HepG2 (cell line): ENCODE data around the gene ALKBH5. TPM values are rescaled to one million over a fixed set of nuclear protein-coding genes. Genes with fewer than 3 reads are reported as not detected.

ENCODE experiments used
- ATAC-seq: fragments of 200-7000 bp; cut with Tn5 transposase; 3 replicates; pipeline ENCODE4 v1.9.1; 2020; ENCODE audit warnings: mild to moderate bottlenecking, moderate library complexity
- BruUV-seq: library from RNA; stranded (reverse); fragments of 400-500 nt; replicated peaks from 2 replicates; lab custom pipeline; 2021; lab: Mats Ljungman, UMichigan
- CTCF ChIA-PET: fragments of 300-600 bp; formaldehyde crosslinking; extraction: SDS; loops from one replicate; lab custom pipeline; 2021; ENCODE audit warnings: low total read pairs, inconsistent platforms, low intra/inter-chr PET ratio; lab: Yijun Ruan, JAX
- POLR2A ChIA-PET: fragments of 350-600 bp; sonication (Branson Sonifier 250); formaldehyde crosslinking; loops from one replicate; lab custom pipeline; 2020; ENCODE audit warnings: antibody characterized with exemption, inconsistent platforms; lab: Yijun Ruan, JAX
- DNase-seq: peaks from one replicate; pipeline ENCODE4 v3.0.0-alpha.2; 2015; ENCODE audit warnings: low spot score
- FAIRE-seq: peaks from 3 replicates; lab custom pipeline; 2011; peaks lifted over from hg19 to GRCh38; lab: Jason Lieb, UNC
- H2AFZ ChIP-seq: one replicate; pipeline ENCODE4 v1.6.1; 2011; ENCODE audit warnings: low read length, inconsistent platforms
- H3K27ac ChIP-seq: fragments of 300-600 bp; 3 replicates; pipeline ENCODE4 v1.8.0; 2011; ENCODE audit warnings: mixed run types, mild to moderate bottlenecking, mixed read lengths, low read length, inconsistent platforms; ENCODE audit not compliant: insufficient read depth; ENCODE audit errors: extremely low read length
- H3K27me3 ChIP-seq, 2 experiments: fragments of 200-600 bp in 1 of 2; 2 replicates in 1 of 2; 3 replicates in 1 of 2; pipeline versions ENCODE4 v1.6.0 to v1.8.0; 2011; ENCODE audit warnings: low read length in 2 of 2, mild to moderate bottlenecking in 2 of 2, moderate library complexity in 2 of 2, inconsistent platforms in 1 of 2; ENCODE audit not compliant: insufficient read depth in 2 of 2, control insufficient read depth in 1 of 2
- H3K36me3 ChIP-seq, 2 experiments: fragments of 200-600 bp in 1 of 2; replicated peaks in 1 of 2; 2 replicates in 1 of 2; 3 replicates in 1 of 2; pipeline versions ENCODE4 v1.5.1 to v1.8.0; 2011; ENCODE audit warnings: low read length in 2 of 2, inconsistent platforms in 1 of 2; ENCODE audit not compliant: insufficient read depth in 2 of 2, control insufficient read depth in 1 of 2
- H3K4me1 ChIP-seq: 2 replicates; pipeline ENCODE4 v1.5.1; 2012; ENCODE audit warnings: low read length, inconsistent platforms; ENCODE audit not compliant: insufficient read depth
- H3K4me2 ChIP-seq: 2 replicates; pipeline ENCODE4 v1.6.0; 2011; ENCODE audit warnings: low read depth, low read length, inconsistent platforms
- H3K4me3 ChIP-seq, 3 experiments: fragments of 200-600 bp in 1 of 3; sonication (generic), shearing (Covaris generic) in 1 of 3; replicated peaks in 1 of 3; 2 replicates each; pipeline ENCODE4 v1.5.1; 2011 to 2016; ENCODE audit warnings: low read length in 3 of 3, inconsistent platforms in 2 of 3, low read depth in 2 of 3, mild to moderate bottlenecking in 2 of 3, control low read depth in 1 of 3, mixed read lengths in 1 of 3; ENCODE audit not compliant: insufficient read depth in 1 of 3
- H3K79me2 ChIP-seq: one replicate; pipeline ENCODE4 v1.6.1; 2011; ENCODE audit warnings: low read length, inconsistent platforms; ENCODE audit not compliant: insufficient read depth
- H3K9ac ChIP-seq: 2 replicates; pipeline ENCODE4 v1.6.0; 2011; ENCODE audit warnings: mild to moderate bottlenecking, low read depth, low read length, inconsistent platforms; ENCODE audit not compliant: insufficient read depth
- H3K9me3 ChIP-seq: 2 replicates; pipeline ENCODE4 v1.5.1; 2012; ENCODE audit warnings: mild to moderate bottlenecking, low read length
- H4K20me1 ChIP-seq: 2 replicates; pipeline ENCODE4 v1.6.0; 2011; ENCODE audit warnings: inconsistent platforms, mild to moderate bottlenecking, low read length, moderate library complexity; ENCODE audit not compliant: insufficient read depth
- DMAP1 ChIP-seq: IDR thresholded peaks from 2 replicates; pipeline ENCODE4 v1.6.1; 2016
- FOSL2 ChIP-seq: sonication (generic); formaldehyde crosslinking; IDR thresholded peaks from 2 replicates; pipeline ENCODE4 v1.4.0; 2020; ENCODE audit warnings: missing genetic modification reagents
- HOXA9 ChIP-seq: sonication (generic); formaldehyde crosslinking; IDR thresholded peaks from 2 replicates; pipeline ENCODE4 v1.8.1; 2022; ENCODE audit warnings: missing genetic modification reagents, mild to moderate bottlenecking, moderate library complexity, borderline replicate concordance
- SMAD1 ChIP-seq: sonication (generic); formaldehyde crosslinking; IDR thresholded peaks from 2 replicates; pipeline ENCODE4 v1.4.0; 2020; ENCODE audit warnings: missing genetic modification reagents, low read depth, mild to moderate bottlenecking, borderline replicate concordance
- ZKSCAN5 ChIP-seq: sonication (generic); formaldehyde crosslinking; IDR thresholded peaks from 2 replicates; pipeline ENCODE4 v1.5.1; 2020; ENCODE audit warnings: mild to moderate bottlenecking, missing genetic modification reagents
- ZNF225 ChIP-seq: sonication (generic); formaldehyde crosslinking; IDR thresholded peaks from 2 replicates; pipeline ENCODE4 v1.4.0; 2020; ENCODE audit warnings: mild to moderate bottlenecking, missing genetic modification reagents
- ZNF282 ChIP-seq: fragments of 450-650 bp; IDR thresholded peaks from 2 replicates; pipeline ENCODE4 v1.6.1; 2018; ENCODE audit not compliant: partially characterized antibody
- ZNF292 ChIP-seq: sonication (generic); formaldehyde crosslinking; IDR thresholded peaks from 2 replicates; pipeline ENCODE4 v1.8.1; 2022; ENCODE audit warnings: mild to moderate bottlenecking, low read depth, missing genetic modification reagents, borderline replicate concordance
- ZNF816 ChIP-seq: sonication (generic); formaldehyde crosslinking; IDR thresholded peaks from 2 replicates; pipeline ENCODE4 v1.8.0; 2022; ENCODE audit warnings: missing genetic modification reagents, mild to moderate bottlenecking, borderline replicate concordance
- WGBS: methylation state at CpG from one replicate; pipeline ENCODE4 v1.1.6; 2017; ENCODE audit warnings: low lambda C conversion rate; 5-methylcytosine and 5-hydroxymethylcytosine counted together
- in situ Hi-C: cut with HindIII; loops from 2 replicates; pipeline ENCODE4 v1.10.0; 2017; ENCODE audit warnings: low pct_unique_long_range_greater_than_20kb; ENCODE audit not compliant: extremely low pct_ligation_motif_present
- intact Hi-C: fragments of 100-400 bp; cut with micrococcal nuclease; formaldehyde crosslinking; loops from one replicate; pipeline ENCODE4 v1.10.0; 2022; ENCODE audit not compliant: unreplicated experiment
- polyA plus RNA-seq, 8 experiments: library from polyadenylated mRNA; depleted of rRNA in 3 of 8; stranded (reverse) in 7 of 8; unstranded in 1 of 8; fragments of >200 nt; fragmentation: Illumina TruSeq in 4 of 8; extraction: Trizol in 4 of 8; gene quantifications; 2 replicates each; pipeline versions ENCODE4 v1.2.1 to v1.2.3, GENCODE V29; 2011 to 2016; ENCODE audit warnings: low read depth in 4 of 8, missing spikeins in 1 of 8, mixed read lengths in 1 of 8; ENCODE audit not compliant: insufficient read depth in 1 of 8
- total RNA-seq, 5 experiments: library from RNA; depleted of rRNA; stranded (reverse); fragments of >200 nt; fragmentation: Illumina TruSeq; extraction: Trizol; gene quantifications; 2 replicates each; pipeline ENCODE4 v1.2.3, GENCODE V29; 2016; ENCODE audit warnings: low read depth in 1 of 5
- TF ChIP-seq, protein P1 (sequence below): sonication (generic); formaldehyde crosslinking; IDR thresholded peaks from 2 replicates; pipeline ENCODE4 v1.8.1; 2023; ENCODE audit warnings: mild to moderate bottlenecking, missing genetic modification reagents, borderline replicate concordance
- TF ChIP-seq, protein P2 (sequence below): sonication (generic); formaldehyde crosslinking; IDR thresholded peaks from 2 replicates; pipeline ENCODE4 v1.4.0; 2020; ENCODE audit warnings: missing genetic modification reagents, borderline replicate concordance
- TF ChIP-seq, protein P3 (sequence below): sonication (generic); formaldehyde crosslinking; IDR thresholded peaks from 2 replicates; pipeline ENCODE4 v1.4.0; 2020; ENCODE audit warnings: missing genetic modification reagents
- TF ChIP-seq, protein P4 (sequence below): sonication (generic); formaldehyde crosslinking; IDR thresholded peaks from 2 replicates; pipeline ENCODE4 v1.5.0; 2020; ENCODE audit warnings: missing genetic modification reagents, mild to moderate bottlenecking, borderline replicate concordance
- TF ChIP-seq, protein P5 (sequence below): sonication (generic); formaldehyde crosslinking; IDR thresholded peaks from 2 replicates; pipeline ENCODE4 v1.4.0; 2020; ENCODE audit warnings: mild to moderate bottlenecking, missing genetic modification reagents
- TF ChIP-seq, protein P6 (sequence below): sonication (generic); IDR thresholded peaks from 2 replicates; pipeline ENCODE4 v1.6.1; 2016; ENCODE audit warnings: low read depth, borderline replicate concordance

ALKBH5 gene
- total and polyA plus RNA-seq, 2 of the 13 experiments (the other 11 are each of a cell fraction or from before 2014, with no cell fraction given), result 68.9 to 76.9 TPM

DNA sequence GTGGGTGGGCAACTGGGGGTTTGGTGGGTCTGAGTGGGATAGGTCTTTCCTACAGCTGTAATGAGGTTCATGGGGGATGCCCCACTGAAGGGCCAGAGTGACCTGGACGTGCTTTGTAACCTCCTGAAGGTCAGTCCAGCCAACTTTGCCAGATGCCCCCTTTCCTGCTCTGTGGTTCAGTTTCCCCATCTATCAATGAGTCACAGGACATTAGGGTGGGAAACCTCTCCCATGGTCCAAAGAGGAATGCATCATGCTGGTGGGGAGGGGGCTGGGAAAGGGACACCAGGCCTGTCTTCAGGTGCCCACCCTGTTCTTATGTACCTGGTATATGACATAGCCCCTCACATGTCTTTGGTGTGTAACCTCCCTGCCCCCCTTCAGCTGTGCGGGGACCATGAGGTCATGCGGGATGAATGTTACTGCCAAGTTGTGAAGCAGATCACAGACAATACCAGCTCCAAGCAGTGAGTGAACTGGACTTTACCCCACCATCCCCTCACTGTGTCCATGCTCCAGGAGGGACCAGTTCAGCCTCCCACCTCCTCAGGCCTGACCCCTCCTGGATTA is 24.0 kb upstream of the ALKBH5 start:
- ATAC-seq, result peak; percentile 23; the same call in 1 of the 3 replicates
- no peak overlapping the region for H2AFZ ChIP-seq
- no peaks in the 10 kb centered on the region for H3K79me2 ChIP-seq
- H4K20me1 ChIP-seq, result no peaks in the 10 kb centered on the region
- peaks cover 26% of the 10 kb centered on the region for H3K4me1 ChIP-seq
- H3K9me3 ChIP-seq, result no peaks in the 10 kb centered on the region
- H3K27me3 ChIP-seq, result peaks cover 3 to 6% of the 10 kb centered on the region in 2 experiments; a peak in 2 of 5 replicates
- ChIA-PET POLR2A (interaction anchor here (1.4 to 1.5 kb wide), 2 partner anchors 11 to 24 kb away, joined by 3 to 4 read pairs; partner anchors contain the start of gene ALKBH5), CTCF (no interaction called here)
- TF ChIP-seq, protein P1, sequence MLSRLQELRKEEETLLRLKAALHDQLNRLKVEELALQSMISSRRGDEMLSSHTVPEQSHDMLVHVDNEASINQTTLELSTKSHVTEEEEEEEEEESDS (CRISPR knock-in tag), result no peak
- TF ChIP-seq, protein P2, sequence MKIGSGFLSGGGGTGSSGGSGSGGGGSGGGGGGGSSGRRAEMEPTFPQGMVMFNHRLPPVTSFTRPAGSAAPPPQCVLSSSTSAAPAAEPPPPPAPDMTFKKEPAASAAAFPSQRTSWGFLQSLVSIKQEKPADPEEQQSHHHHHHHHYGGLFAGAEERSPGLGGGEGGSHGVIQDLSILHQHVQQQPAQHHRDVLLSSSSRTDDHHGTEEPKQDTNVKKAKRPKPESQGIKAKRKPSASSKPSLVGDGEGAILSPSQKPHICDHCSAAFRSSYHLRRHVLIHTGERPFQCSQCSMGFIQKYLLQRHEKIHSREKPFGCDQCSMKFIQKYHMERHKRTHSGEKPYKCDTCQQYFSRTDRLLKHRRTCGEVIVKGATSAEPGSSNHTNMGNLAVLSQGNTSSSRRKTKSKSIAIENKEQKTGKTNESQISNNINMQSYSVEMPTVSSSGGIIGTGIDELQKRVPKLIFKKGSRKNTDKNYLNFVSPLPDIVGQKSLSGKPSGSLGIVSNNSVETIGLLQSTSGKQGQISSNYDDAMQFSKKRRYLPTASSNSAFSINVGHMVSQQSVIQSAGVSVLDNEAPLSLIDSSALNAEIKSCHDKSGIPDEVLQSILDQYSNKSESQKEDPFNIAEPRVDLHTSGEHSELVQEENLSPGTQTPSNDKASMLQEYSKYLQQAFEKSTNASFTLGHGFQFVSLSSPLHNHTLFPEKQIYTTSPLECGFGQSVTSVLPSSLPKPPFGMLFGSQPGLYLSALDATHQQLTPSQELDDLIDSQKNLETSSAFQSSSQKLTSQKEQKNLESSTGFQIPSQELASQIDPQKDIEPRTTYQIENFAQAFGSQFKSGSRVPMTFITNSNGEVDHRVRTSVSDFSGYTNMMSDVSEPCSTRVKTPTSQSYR, result peak; percentile 56; the same call in 1 of the 2 replicates
- TF ChIP-seq ZNF225 (CRISPR knock-in tag) (no peak), ZNF282 (no peak), ZNF816 (CRISPR knock-in tag) (no peak), DMAP1 (no peak), FOSL2 (CRISPR knock-in tag) (0 out of 2 replicates have a peak, but pooled peaks have one; percentile 22), HOXA9 (CRISPR knock-in tag) (no peak), ZKSCAN5 (no peak), SMAD1 (CRISPR knock-in tag) (no peak), ZNF292 (CRISPR knock-in tag) (no peak)
- TF ChIP-seq, protein P3, sequence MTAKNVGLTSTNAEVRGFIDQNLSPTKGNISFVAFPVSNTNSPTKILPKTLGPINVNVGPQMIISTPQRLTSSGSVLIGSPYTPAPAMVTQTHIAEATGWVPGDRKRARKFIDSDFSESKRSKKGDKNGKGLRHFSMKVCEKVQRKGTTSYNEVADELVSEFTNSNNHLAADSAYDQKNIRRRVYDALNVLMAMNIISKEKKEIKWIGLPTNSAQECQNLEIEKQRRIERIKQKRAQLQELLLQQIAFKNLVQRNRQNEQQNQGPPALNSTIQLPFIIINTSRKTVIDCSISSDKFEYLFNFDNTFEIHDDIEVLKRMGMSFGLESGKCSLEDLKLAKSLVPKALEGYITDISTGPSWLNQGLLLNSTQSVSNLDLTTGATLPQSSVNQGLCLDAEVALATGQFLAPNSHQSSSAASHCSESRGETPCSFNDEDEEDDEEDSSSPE (CRISPR knock-in tag), result no peak
- TF ChIP-seq, protein P4, sequence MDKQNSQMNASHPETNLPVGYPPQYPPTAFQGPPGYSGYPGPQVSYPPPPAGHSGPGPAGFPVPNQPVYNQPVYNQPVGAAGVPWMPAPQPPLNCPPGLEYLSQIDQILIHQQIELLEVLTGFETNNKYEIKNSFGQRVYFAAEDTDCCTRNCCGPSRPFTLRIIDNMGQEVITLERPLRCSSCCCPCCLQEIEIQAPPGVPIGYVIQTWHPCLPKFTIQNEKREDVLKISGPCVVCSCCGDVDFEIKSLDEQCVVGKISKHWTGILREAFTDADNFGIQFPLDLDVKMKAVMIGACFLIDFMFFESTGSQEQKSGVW, result no peak
- TF ChIP-seq, protein P5, sequence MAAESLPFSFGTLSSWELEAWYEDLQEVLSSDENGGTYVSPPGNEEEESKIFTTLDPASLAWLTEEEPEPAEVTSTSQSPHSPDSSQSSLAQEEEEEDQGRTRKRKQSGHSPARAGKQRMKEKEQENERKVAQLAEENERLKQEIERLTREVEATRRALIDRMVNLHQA (CRISPR knock-in tag), result no peak
- TF ChIP-seq, protein P6, sequence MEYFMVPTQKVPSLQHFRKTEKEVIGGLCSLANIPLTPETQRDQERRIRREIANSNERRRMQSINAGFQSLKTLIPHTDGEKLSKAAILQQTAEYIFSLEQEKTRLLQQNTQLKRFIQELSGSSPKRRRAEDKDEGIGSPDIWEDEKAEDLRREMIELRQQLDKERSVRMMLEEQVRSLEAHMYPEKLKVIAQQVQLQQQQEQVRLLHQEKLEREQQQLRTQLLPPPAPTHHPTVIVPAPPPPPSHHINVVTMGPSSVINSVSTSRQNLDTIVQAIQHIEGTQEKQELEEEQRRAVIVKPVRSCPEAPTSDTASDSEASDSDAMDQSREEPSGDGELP, result peak; percentile 38; the same call in 1 of the 2 replicates
- in situ Hi-C loops, result no loop called here
- no peaks in the 10 kb centered on the region for H3K36me3 ChIP-seq
- no peak overlapping the region for H3K27ac ChIP-seq
- no peak for DNase-seq
- FAIRE-seq, result no peak
- no peak overlapping the region for H3K4me3 ChIP-seq
- H3K4me2 ChIP-seq, result no peak overlapping the region
- WGBS, result 0% methylated on average over 1 of the region's 3 CpGs
- no peak overlapping the region for H3K9ac ChIP-seq
- no TSS peak for BruUV-seq
- intact Hi-C loops, result no loop called here
